GM18858 (cell line): ENCODE measurements around the gene NHSL2.

ENCODE experiments used
- ATAC-seq: cut with Tn5 transposase; IDR thresholded peaks from one replicate; pipeline ENCODE4 v1.9.1; 2021; ENCODE audit not compliant: unreplicated experiment

NHSL2 gene

GRCh38 chrX:72126048-72126415 lies 215.4 kb downstream of the NHSL2 start:
- ATAC-seq: no peak

GRCh38 chrX:72126539-72127140 lies 216.0 kb downstream of the NHSL2 start:
- ATAC-seq: peak; percentile 44

GRCh38 chrX:72127332-72127731 lies 216.7 kb downstream of the NHSL2 start:
- ATAC-seq: no peak

GRCh38 chrX:72128183-72128834 lies 217.7 kb downstream of the NHSL2 start:
- ATAC-seq: no peak

GRCh38 chrX:72128881-72129280 lies 218.2 kb downstream of the NHSL2 start:
- no peak for ATAC-seq

- ATAC-seq: no peak
Observed at GRCh38 chrX:72129661-72130060, 219.0 kb downstream of the NHSL2 start.

- ATAC-seq: no peak
Observed at GRCh38 chrX:72130156-72130761, 219.6 kb downstream of the NHSL2 start.

- ATAC-seq: no peak
Observed at GRCh38 chrX:72130762-72131250, 220.2 kb downstream of the NHSL2 start.

GRCh38 chrX:72131317-72132294 lies 221.0 kb downstream of the NHSL2 start, which contains the start of gene RTL5:
Gene RTL5, minus strand, starts transcription at chrX:72131915.
- peak; percentile 41 for ATAC-seq

GRCh38 chrX:72132456-72132855 lies 221.8 kb downstream of the NHSL2 start:
- ATAC-seq: no peak

GRCh38 chrX:72133851-72134546 lies 223.4 kb downstream of the NHSL2 start:
- no peak for ATAC-seq

GRCh38 chrX:72137846-72138495 lies 227.3 kb downstream of the NHSL2 start:
- no peak for ATAC-seq

- ATAC-seq: no peak
Observed at GRCh38 chrX:72139538-72139937, 228.9 kb downstream of the NHSL2 start.

GRCh38 chrX:72141372-72142004 lies 230.8 kb downstream of the NHSL2 start:
- peak; percentile 65 for ATAC-seq

- no peak for ATAC-seq
Observed at GRCh38 chrX:72142094-72142793, 231.6 kb downstream of the NHSL2 start.

GRCh38 chrX:72142794-72143608 lies 232.4 kb downstream of the NHSL2 start:
- no peak for ATAC-seq

- ATAC-seq: no peak
Observed at GRCh38 chrX:72143609-72143907, 232.9 kb downstream of the NHSL2 start.

GRCh38 chrX:72145181-72145580 lies 234.5 kb downstream of the NHSL2 start:
- no peak for ATAC-seq
